CD14-positive monocyte (primary cell): ENCODE results near the gene GPR68. TPM values are rescaled to one million over a fixed set of nuclear protein-coding genes. Genes with fewer than 3 reads are reported as not detected.

Source experiments
- DNase-seq, 3 donors: peaks; one replicate each; pipeline ENCODE4 v3.0.0-alpha.2; 2011 to 2022
- H2AFZ ChIP-seq: 2 replicates; pipeline ENCODE4 v1.6.0; 2012; ENCODE audit warnings: mild to moderate bottlenecking, low read depth, low read length, inconsistent platforms; ENCODE audit not compliant: insufficient read depth, poor library complexity, severe bottlenecking
- H3K27ac ChIP-seq, 2 donors: 1 replicate in 1 of 2; 2 replicates in 1 of 2; pipeline ENCODE4 v1.5.1; 2012 to 2013; ENCODE audit warnings: low read length in 2 of 2, control low read depth in 1 of 2, inconsistent platforms in 1 of 2, low read depth in 1 of 2, mild to moderate bottlenecking in 1 of 2
- H3K27me3 ChIP-seq, 2 donors: one replicate each; pipeline versions ENCODE4 v1.6.0 to v1.6.1; 2011 to 2013; ENCODE audit warnings: low read length in 2 of 2; ENCODE audit not compliant: control insufficient read depth in 2 of 2, insufficient read depth in 2 of 2
- H3K36me3 ChIP-seq, 2 donors: replicated peaks in 1 of 2; 1 replicate in 1 of 2; 2 replicates in 1 of 2; pipeline versions ENCODE4 v1.5.1 to v1.6.1; 2012 to 2013; ENCODE audit warnings: low read length in 2 of 2, control low read depth in 1 of 2, inconsistent platforms in 1 of 2, mild to moderate bottlenecking in 1 of 2; ENCODE audit not compliant: insufficient read depth in 2 of 2, control insufficient read depth in 1 of 2
- H3K4me1 ChIP-seq, 2 donors: 1 replicate in 1 of 2; 2 replicates in 1 of 2; pipeline versions ENCODE4 v1.5.1 to v1.6.1; 2012 to 2013; ENCODE audit warnings: low read length in 2 of 2, control low read depth in 1 of 2, inconsistent platforms in 1 of 2, mild to moderate bottlenecking in 1 of 2, moderate library complexity in 1 of 2; ENCODE audit not compliant: insufficient read depth in 2 of 2, control insufficient read depth in 1 of 2
- H3K4me2 ChIP-seq: replicated peaks from 2 replicates; pipeline ENCODE3; 2012; ENCODE audit warnings: low read length, moderate library complexity, mild to moderate bottlenecking; ENCODE audit not compliant: poor library complexity, severe bottlenecking; ENCODE audit errors: extremely low read depth
- H3K4me3 ChIP-seq, 3 experiments: fragments of 200-600 bp in 1 of 3; sonication (generic) in 1 of 3; replicated peaks in 1 of 3; 1 replicate in 2 of 3; 2 replicates in 1 of 3; pipeline ENCODE4 v1.5.1; 2011 to 2013; ENCODE audit warnings: low read length in 3 of 3, mild to moderate bottlenecking in 3 of 3, control low read depth in 2 of 3, low read depth in 2 of 3, inconsistent platforms in 1 of 3, moderate library complexity in 1 of 3
- H3K79me2 ChIP-seq: 2 replicates; pipeline ENCODE4 v1.6.0; 2012; ENCODE audit warnings: mild to moderate bottlenecking, control low read depth, inconsistent platforms, low read length, moderate library complexity; ENCODE audit not compliant: insufficient read depth
- H3K9ac ChIP-seq: 2 replicates; pipeline ENCODE4 v1.6.0; 2017; ENCODE audit warnings: low read length, mild to moderate bottlenecking; ENCODE audit not compliant: insufficient read depth, poor library complexity, severe bottlenecking
- H3K9me3 ChIP-seq, 2 donors: replicated peaks in 1 of 2; 1 replicate in 1 of 2; 2 replicates in 1 of 2; pipeline versions ENCODE4 v1.5.1 to v1.6.1; 2012 to 2013; ENCODE audit warnings: low read length in 2 of 2, control low read depth in 1 of 2; ENCODE audit not compliant: control insufficient read depth in 1 of 2, insufficient read depth in 1 of 2
- H4K20me1 ChIP-seq: 2 replicates; pipeline ENCODE4 v1.6.0; 2012; ENCODE audit warnings: mild to moderate bottlenecking, low read length, control low read depth, moderate library complexity; ENCODE audit not compliant: insufficient read depth
- H3K27ac Mint-ChIP-seq, 7 donors: one replicate each; pipeline ENCODE4 v1.8.0; 2020; ENCODE audit warnings: mild to moderate bottlenecking in 7 of 7, mixed read lengths in 7 of 7, moderate library complexity in 6 of 7, inconsistent platforms in 2 of 7
- H3K27me3 Mint-ChIP-seq, 3 donors: one replicate each; pipeline ENCODE4 v1.8.0; 2021 to 2022; ENCODE audit warnings: low read depth in 3 of 3, mild to moderate bottlenecking in 3 of 3, mixed read lengths in 3 of 3, moderate library complexity in 3 of 3, inconsistent platforms in 1 of 3
- H3K36me3 Mint-ChIP-seq, 2 donors: one replicate each; pipeline ENCODE4 v1.8.0; 2020; ENCODE audit warnings: mixed read lengths in 2 of 2, inconsistent platforms in 1 of 2, mild to moderate bottlenecking in 1 of 2
- H3K4me1 Mint-ChIP-seq: one replicate; pipeline ENCODE4 v1.8.0; 2020; ENCODE audit warnings: mild to moderate bottlenecking, mixed read lengths
- H3K4me3 Mint-ChIP-seq, 2 donors: one replicate each; pipeline ENCODE4 v1.8.0; 2020; ENCODE audit warnings: mild to moderate bottlenecking in 2 of 2, mixed read lengths in 2 of 2, moderate library complexity in 1 of 2
- H3K9me3 Mint-ChIP-seq, 7 donors: one replicate each; pipeline ENCODE4 v1.8.0; 2020 to 2022; ENCODE audit warnings: mixed read lengths in 7 of 7, mild to moderate bottlenecking in 6 of 7, moderate library complexity in 6 of 7, inconsistent platforms in 2 of 7
- CTCF ChIP-seq: fragments of 200-600 bp; IDR thresholded peaks from one replicate; pipeline ENCODE4 v1.8.0; 2022; ENCODE audit warnings: antibody characterized with exemption, mild to moderate bottlenecking
- WGBS: methylation state at CpG from one replicate; pipeline ENCODE4 v1.1.5; 2013; ENCODE audit warnings: missing lambda C conversion rate; ENCODE audit not compliant: insufficient coverage; 5-methylcytosine and 5-hydroxymethylcytosine counted together
- intact Hi-C, 2 donors: fragments of 100-400 bp; cut with micrococcal nuclease; formaldehyde crosslinking; loops; one replicate each; pipeline versions ENCODE4 v1.15.0 to v1.15.1; 2023
- polyA plus RNA-seq, 3 donors: library from polyadenylated mRNA; depleted of rRNA in 1 of 3; unstranded in 2 of 3; stranded (reverse) in 1 of 3; fragments of 300-500 nt in 2 of 3; fragments of >200 nt in 1 of 3; fragmentation: Illumina TruSeq in 2 of 3; gene quantifications; 1 replicate in 2 of 3; 2 replicates in 1 of 3; pipeline ENCODE4 v1.2.3, GENCODE V29; 2012 to 2021

GPR68 gene
- polyA plus RNA-seq, 3 donors = 0.05 to 0.07 TPM; not detected in 1

- no peaks in the 10 kb centered on the region for H3K36me3 Mint-ChIP-seq
- H3K9ac ChIP-seq = no peak overlapping the region
- DNase-seq = peak in 1 of 3 donors; percentile 42
- WGBS = 65% methylated on average over 16 of the region's 16 CpGs
- TF ChIP-seq CTCF = no peak
- no peak overlapping the region for H3K4me3 ChIP-seq
- peaks cover 22% of the 10 kb centered on the region for H3K4me1 Mint-ChIP-seq
- no peak overlapping the region for H3K4me2 ChIP-seq
- peak overlapping the region in 1 of 2 donors; percentile 43 for H3K4me3 Mint-ChIP-seq
- H3K4me1 ChIP-seq = peaks cover 5 to 13% of the 10 kb centered on the region in 2 donors
- no peak overlapping the region for H2AFZ ChIP-seq
- H3K27me3 ChIP-seq = peaks cover 7 to 39% of the 10 kb centered on the region in 2 donors
- intact Hi-C loops = no loop called here
- H3K27me3 Mint-ChIP-seq = peaks cover 25 to 55% (median 33%) of the 10 kb centered on the region in 3 donors
- H3K27ac Mint-ChIP-seq = no peak overlapping the region
- no peaks in the 10 kb centered on the region for H3K9me3 ChIP-seq
- no peaks in the 10 kb centered on the region for H3K79me2 ChIP-seq
- H4K20me1 ChIP-seq = no peaks in the 10 kb centered on the region
- peaks cover 0 to 7% (median 2%) of the 10 kb centered on the region in 7 donors for H3K9me3 Mint-ChIP-seq
- no peak overlapping the region for H3K27ac ChIP-seq
- H3K36me3 ChIP-seq = no peaks in the 10 kb centered on the region
Measured at GRCh38 chr14:91258011-91258618, 13.6 kb upstream of the GPR68 start.

- Histone ChIP-seq H3K27me3 (peaks cover 4 to 43% of the 10 kb centered on the region in 2 donors), H3K4me2 (no peak overlapping the region), H3K9me3 (no peaks in the 10 kb centered on the region), H2AFZ (no peak overlapping the region), H3K79me2 (no peaks in the 10 kb centered on the region), H4K20me1 (no peaks in the 10 kb centered on the region), H3K27ac (no peak overlapping the region), H3K36me3 (no peaks in the 10 kb centered on the region), H3K9ac (no peak overlapping the region), H3K4me1 (peaks cover 11 to 19% of the 10 kb centered on the region in 2 donors), H3K4me3 (no peak overlapping the region)
- DNase-seq = no peak
- peaks cover 27 to 56% (median 37%) of the 10 kb centered on the region in 3 donors for H3K27me3 Mint-ChIP-seq
- 18% methylated on average over 6 of the region's 8 CpGs for WGBS
- peaks cover 0 to 3% of the 10 kb centered on the region in 2 donors for H3K36me3 Mint-ChIP-seq
- peak overlapping the region in 1 of 2 donors; percentile 43 for H3K4me3 Mint-ChIP-seq
- H3K4me1 Mint-ChIP-seq = peaks cover 24% of the 10 kb centered on the region
- H3K9me3 Mint-ChIP-seq = peaks cover 0 to 7% (median 2%) of the 10 kb centered on the region in 7 donors
- no peak for TF ChIP-seq CTCF
- intact Hi-C loops = no loop called here
- H3K27ac Mint-ChIP-seq = no peak overlapping the region
Measured at GRCh38 chr14:91257328-91258010, 13.0 kb upstream of the GPR68 start.
